ENCODE data around the gene OPCML. TPM values are rescaled to one million over a fixed set of nuclear protein-coding genes. Genes with fewer than 3 reads are reported as not detected.
A peak's percentile ranks its signal among the peaks of the same experiment; 100 is the strongest.

Gene OPCML
- total RNA-seq, 1 donor from 2014 or later, result 1.2 TPM

DNA sequence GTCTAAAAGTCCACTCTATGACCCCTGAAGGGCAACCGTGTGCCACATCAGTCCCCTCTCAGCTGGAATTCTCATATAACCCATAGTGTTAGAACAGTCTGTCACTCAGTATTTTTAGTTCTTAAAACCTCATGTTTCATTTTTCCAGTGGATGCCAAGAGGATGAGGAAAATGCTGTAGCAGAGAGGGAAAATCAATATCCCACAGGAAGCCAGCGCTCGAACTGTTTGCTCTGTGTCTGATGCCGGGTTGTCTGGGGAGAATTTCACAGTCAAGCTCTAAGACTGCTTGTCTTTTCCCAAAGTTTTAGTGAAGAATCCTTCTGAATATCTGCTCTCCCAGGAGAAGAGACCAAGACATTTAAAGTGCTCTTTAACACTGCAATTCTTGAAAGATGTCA is 360.9 kb downstream of the OPCML start:
- Mint-ChIP-seq H3K27ac (ENCODE audit: unreplicated experiment) (no peak overlapping the region), H3K36me3 (ENCODE audit: low read depth) (no peaks in the 10 kb centered on the region), H3K4me1 (peaks cover 9% of the 10 kb centered on the region), H3K9me3 (peaks cover 3% of the 10 kb centered on the region), H3K4me3 (no peak overlapping the region), H3K27me3 (ENCODE audit: low read depth) (no peaks in the 10 kb centered on the region)
- no peak for TF ChIP-seq CTCF (conservative IDR thresholded peaks at IDR 0.05)
- DNase-seq (ENCODE audit: low read depth, low spot score), result no peak

DNA sequence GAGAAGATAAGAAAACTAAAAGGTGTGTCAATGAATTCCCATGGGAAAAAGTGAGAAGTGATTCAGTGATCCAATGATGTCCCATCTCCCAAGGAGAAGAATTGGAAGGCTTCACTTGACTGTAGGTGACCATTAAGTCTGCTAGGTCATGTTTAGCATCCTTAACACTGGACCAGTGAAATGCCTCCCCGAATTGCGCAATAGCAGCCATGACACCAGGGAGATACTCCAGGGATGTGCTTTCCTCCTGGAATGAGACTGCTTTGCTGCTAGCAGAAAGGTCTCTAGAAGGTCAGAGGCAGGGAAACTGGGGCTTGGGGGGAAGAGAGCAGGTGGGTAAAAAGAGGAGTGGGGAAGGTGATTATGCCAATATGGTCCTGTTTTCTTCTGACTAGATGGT is 364.3 kb downstream of the OPCML start:
- no peak for TF ChIP-seq CTCF (conservative IDR thresholded peaks at IDR 0.05)
- Mint-ChIP-seq H3K27me3 (ENCODE audit: low read depth) (no peaks in the 10 kb centered on the region), H3K9me3 (peaks cover 3% of the 10 kb centered on the region), H3K4me1 (peaks cover 32% of the 10 kb centered on the region), H3K4me3 (no peak overlapping the region), H3K36me3 (ENCODE audit: low read depth) (no peaks in the 10 kb centered on the region), H3K27ac (ENCODE audit: unreplicated experiment) (no peak overlapping the region)
- DNase-seq (ENCODE audit: low read depth, low spot score), result no peak

- Mint-ChIP-seq H3K4me3 (no peak overlapping the region), H3K27ac (ENCODE audit: unreplicated experiment) (no peak overlapping the region), H3K4me1 (peaks cover 34% of the 10 kb centered on the region), H3K36me3 (ENCODE audit: low read depth) (no peaks in the 10 kb centered on the region), H3K9me3 (peaks cover 3% of the 10 kb centered on the region), H3K27me3 (ENCODE audit: low read depth) (no peaks in the 10 kb centered on the region)
- no peak for DNase-seq (ENCODE audit: low read depth, low spot score)
- no peak for TF ChIP-seq CTCF (conservative IDR thresholded peaks at IDR 0.05)
Measured at GRCh38 chr11:133166662-133167061, 365.6 kb downstream of the OPCML start.

DNA sequence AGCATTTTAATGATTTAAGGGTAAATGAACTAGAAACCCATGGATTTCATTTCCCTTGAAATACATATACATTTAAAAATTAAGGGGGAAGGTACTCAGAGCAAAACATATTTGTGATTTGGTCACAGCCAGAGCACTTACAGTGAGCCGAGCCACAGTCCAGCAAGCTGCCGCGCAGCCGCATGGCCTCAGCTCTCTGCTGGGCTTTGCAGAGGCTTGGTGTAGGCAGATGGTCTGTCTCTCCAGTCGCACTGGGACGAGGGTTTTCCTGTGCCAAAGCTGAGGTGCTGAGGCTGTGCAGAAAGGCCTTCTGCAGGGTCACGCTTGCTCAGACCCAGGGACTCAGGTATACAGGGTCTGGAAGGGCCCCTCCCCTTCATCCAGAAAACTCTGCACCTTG is 367.3 kb downstream of the OPCML start:
- DNase-seq (ENCODE audit: low read depth, low spot score), result no peak
- Mint-ChIP-seq H3K36me3 (ENCODE audit: low read depth) (no peaks in the 10 kb centered on the region), H3K27me3 (ENCODE audit: low read depth) (no peaks in the 10 kb centered on the region), H3K9me3 (peaks cover 3% of the 10 kb centered on the region), H3K4me1 (peaks cover 34% of the 10 kb centered on the region), H3K27ac (ENCODE audit: unreplicated experiment) (no peak overlapping the region), H3K4me3 (no peak overlapping the region)
- no peak for TF ChIP-seq CTCF (conservative IDR thresholded peaks at IDR 0.05)

- peak; percentile 87 for TF ChIP-seq CTCF (conservative IDR thresholded peaks at IDR 0.05)
- peaks cover 38% of the 10 kb centered on the region for H3K4me1 Mint-ChIP-seq
- H3K36me3 Mint-ChIP-seq (ENCODE audit: low read depth), result no peaks in the 10 kb centered on the region
Measured at GRCh38 chr11:133163463-133164419, 368.6 kb downstream of the OPCML start.

More at GRCh38 chr11:133163463-133164419, 368.6 kb downstream of the OPCML start:
- H3K27ac Mint-ChIP-seq (ENCODE audit: unreplicated experiment), result no peak overlapping the region
- peaks cover 3% of the 10 kb centered on the region for H3K9me3 Mint-ChIP-seq
- no peaks in the 10 kb centered on the region for H3K27me3 Mint-ChIP-seq (ENCODE audit: low read depth)
- no peak overlapping the region for H3K4me3 Mint-ChIP-seq
- no peak for DNase-seq (ENCODE audit: low read depth, low spot score)

Measured in neural crest cell (in vitro differentiated cells).